ENCODE results near the gene TPM3. TPM values are rescaled to one million over a fixed set of nuclear protein-coding genes. Genes with fewer than 3 reads are reported as not detected.

The TPM3 gene
- total RNA-seq, 1 experiment from 2014 or later, result 545 TPM

GRCh38 chr1:154141240-154141639 lies 50.7 kb downstream of the TPM3 start:
- BruUV-seq (replicated peaks), result no TSS peak
- in situ Hi-C loops (cut with HindIII; ENCODE audit: low pct_unique_long_range_greater_than_20kb, low sequenced_read_pairs) (no loop called here), intact Hi-C loops (cut with micrococcal nuclease; ENCODE audit: unreplicated experiment) (no loop called here)
- Histone ChIP-seq H3K27me3 (ENCODE audit: control insufficient read depth, insufficient read depth, low read length) (no peaks in the 10 kb centered on the region), H3K4me3 (ENCODE audit: low read depth in 2 of 2, low read length in 2 of 2) (no peak overlapping the region), H3K9me3 (ENCODE audit: control insufficient read depth, insufficient read depth, low read depth, low read length) (no peaks in the 10 kb centered on the region), H3K27ac (ENCODE audit: low read length) (no peak overlapping the region), H3K4me1 (ENCODE audit: control insufficient read depth, insufficient read depth, low read length) (no peaks in the 10 kb centered on the region), H3K36me3 (ENCODE audit: control insufficient read depth, insufficient read depth, low read length) (no peaks in the 10 kb centered on the region)
- TF ChIP-seq TCF7L2 (IDR thresholded peaks at IDR 0.05; ENCODE audit: low read depth, low read length) (no peak), SIN3A (IDR thresholded peaks at IDR 0.05; ENCODE audit: borderline replicate concordance, insufficient read depth, low read depth, low read length) (no peak), REST (IDR thresholded peaks at IDR 0.05; ENCODE audit: insufficient read depth in 1 of 2, low read depth in 2 of 2, low read length in 1 of 2) (no peak), POLR2AphosphoS5 (IDR thresholded peaks at IDR 0.05; ENCODE audit: low read depth, low read length) (no peak)
- TF ChIP-seq, protein P1, sequence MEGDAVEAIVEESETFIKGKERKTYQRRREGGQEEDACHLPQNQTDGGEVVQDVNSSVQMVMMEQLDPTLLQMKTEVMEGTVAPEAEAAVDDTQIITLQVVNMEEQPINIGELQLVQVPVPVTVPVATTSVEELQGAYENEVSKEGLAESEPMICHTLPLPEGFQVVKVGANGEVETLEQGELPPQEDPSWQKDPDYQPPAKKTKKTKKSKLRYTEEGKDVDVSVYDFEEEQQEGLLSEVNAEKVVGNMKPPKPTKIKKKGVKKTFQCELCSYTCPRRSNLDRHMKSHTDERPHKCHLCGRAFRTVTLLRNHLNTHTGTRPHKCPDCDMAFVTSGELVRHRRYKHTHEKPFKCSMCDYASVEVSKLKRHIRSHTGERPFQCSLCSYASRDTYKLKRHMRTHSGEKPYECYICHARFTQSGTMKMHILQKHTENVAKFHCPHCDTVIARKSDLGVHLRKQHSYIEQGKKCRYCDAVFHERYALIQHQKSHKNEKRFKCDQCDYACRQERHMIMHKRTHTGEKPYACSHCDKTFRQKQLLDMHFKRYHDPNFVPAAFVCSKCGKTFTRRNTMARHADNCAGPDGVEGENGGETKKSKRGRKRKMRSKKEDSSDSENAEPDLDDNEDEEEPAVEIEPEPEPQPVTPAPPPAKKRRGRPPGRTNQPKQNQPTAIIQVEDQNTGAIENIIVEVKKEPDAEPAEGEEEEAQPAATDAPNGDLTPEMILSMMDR (IDR thresholded peaks at IDR 0.05), result no peak
- POLR2A ChIA-PET, result no interaction called here
- CTCF ChIA-PET, result no interaction called here
- ATAC-seq (no peak), DNase-seq (ENCODE audit: low read depth, low spot score) (no peak)

GRCh38 chr1:154137888-154138287 lies 54.0 kb downstream of the TPM3 start:
- intact Hi-C loops (cut with micrococcal nuclease; ENCODE audit: unreplicated experiment) (no loop called here), in situ Hi-C loops (cut with HindIII; ENCODE audit: low pct_unique_long_range_greater_than_20kb, low sequenced_read_pairs) (no loop called here)
- Histone ChIP-seq H3K27ac (ENCODE audit: low read length) (no peak overlapping the region), H3K9me3 (ENCODE audit: control insufficient read depth, insufficient read depth, low read depth, low read length) (no peaks in the 10 kb centered on the region), H3K4me3 (ENCODE audit: low read depth in 2 of 2, low read length in 2 of 2) (no peak overlapping the region), H3K4me1 (ENCODE audit: control insufficient read depth, insufficient read depth, low read length) (no peaks in the 10 kb centered on the region), H3K36me3 (ENCODE audit: control insufficient read depth, insufficient read depth, low read length) (no peaks in the 10 kb centered on the region), H3K27me3 (ENCODE audit: control insufficient read depth, insufficient read depth, low read length) (no peaks in the 10 kb centered on the region)
- TF ChIP-seq SIN3A (IDR thresholded peaks at IDR 0.05; ENCODE audit: borderline replicate concordance, insufficient read depth, low read depth, low read length) (no peak), TCF7L2 (IDR thresholded peaks at IDR 0.05; ENCODE audit: low read depth, low read length) (no peak), POLR2AphosphoS5 (IDR thresholded peaks at IDR 0.05; ENCODE audit: low read depth, low read length) (no peak), REST (IDR thresholded peaks at IDR 0.05; ENCODE audit: insufficient read depth in 1 of 2, low read depth in 2 of 2, low read length in 1 of 2) (no peak)
- TF ChIP-seq, protein P1 (IDR thresholded peaks at IDR 0.05), result no peak
- POLR2A ChIA-PET, result interaction anchor here (0.7 kb wide), 1 partner anchor 106 kb away, joined by 5 read pairs; no protein-coding TSS in a partner anchor
- DNase-seq (ENCODE audit: low read depth, low spot score) (no peak), ATAC-seq (no peak)
- BruUV-seq (replicated peaks), result no TSS peak
- CTCF ChIA-PET, result interaction anchor here (0.6 kb wide), 1 partner anchor 192 kb away, joined by 5 read pairs; the partner anchor contains the start of gene DENND4B
